Astrocyte (in vitro differentiated cells and primary cell): ENCODE results near the gene ZC3H13.

Source experiments
- CTCF ChIP-seq: IDR thresholded peaks from 2 replicates; pipeline ENCODE4 v1.5.1; 2011; ENCODE audit warnings: low read depth, mild to moderate bottlenecking, inconsistent platforms, low read length, moderate library complexity; ENCODE audit not compliant: insufficient read depth
- EZH2 ChIP-seq: IDR thresholded peaks from 2 replicates; pipeline ENCODE4 v1.6.1; 2012; ENCODE audit warnings: mild to moderate bottlenecking, low read length, inconsistent platforms; ENCODE audit not compliant: insufficient read depth

GRCh38 chr13:46101002-46101401 lies 48.5 kb upstream of the ZC3H13 start:
- no peak for TF ChIP-seq CTCF
- no peak for TF ChIP-seq EZH2
